ENCODE measurements around the gene EEF2KMT. TPM values are rescaled to one million over a fixed set of nuclear protein-coding genes. Genes with fewer than 3 reads are reported as not detected.

EEF2KMT gene
- polyA plus RNA-seq, 1 of the 3 experiments (the other 2 are of a cell fraction): 12.9 TPM

DNA sequence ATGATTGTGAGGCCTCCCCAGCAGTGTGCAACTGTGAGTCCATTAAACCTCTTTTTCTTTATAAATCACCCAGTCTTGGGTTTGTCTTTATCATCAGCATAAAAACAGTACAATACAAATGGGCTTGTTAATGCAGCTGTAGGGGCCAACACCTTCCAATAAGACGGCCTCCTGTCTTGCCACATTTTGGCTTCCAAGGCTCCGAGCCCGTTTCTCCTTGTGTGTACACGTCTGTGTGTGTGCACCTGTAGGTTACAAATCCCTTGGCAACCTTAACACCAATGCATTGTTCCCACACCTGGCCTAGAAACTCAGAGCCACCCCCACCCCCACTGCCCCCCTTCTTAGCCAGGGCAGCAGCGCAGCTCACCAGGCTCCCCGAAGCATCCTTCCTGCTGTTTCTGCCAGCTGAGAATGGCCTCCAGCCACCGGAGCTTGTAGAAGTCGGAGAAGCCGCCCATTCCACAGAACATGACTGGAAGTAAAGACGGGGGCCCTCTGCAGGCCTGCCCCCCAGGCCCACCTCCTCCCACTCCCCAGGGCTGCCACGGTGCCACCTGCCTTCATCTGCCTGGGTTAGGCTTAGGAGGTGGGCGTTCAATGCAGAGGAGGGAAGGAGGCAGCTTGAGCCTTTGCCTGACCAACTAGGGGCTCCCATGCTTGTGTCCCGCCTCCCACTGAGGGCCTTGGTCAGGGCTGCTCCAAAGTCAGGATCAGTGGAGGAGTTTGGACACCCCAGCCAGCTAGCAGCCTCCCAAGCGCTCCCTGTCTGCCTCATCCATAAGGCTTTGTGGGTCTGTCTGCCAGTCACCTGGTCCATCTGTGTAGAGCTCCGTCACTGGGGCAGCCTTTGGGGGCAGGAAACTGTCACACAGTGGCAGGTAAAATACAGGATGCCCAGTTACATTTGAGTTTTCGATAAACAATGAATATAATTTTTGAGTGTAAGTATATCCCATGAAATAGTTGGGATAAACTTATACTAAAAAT, 42.4 kb downstream of the EEF2KMT start:
- TF ChIP-seq, protein P1, sequence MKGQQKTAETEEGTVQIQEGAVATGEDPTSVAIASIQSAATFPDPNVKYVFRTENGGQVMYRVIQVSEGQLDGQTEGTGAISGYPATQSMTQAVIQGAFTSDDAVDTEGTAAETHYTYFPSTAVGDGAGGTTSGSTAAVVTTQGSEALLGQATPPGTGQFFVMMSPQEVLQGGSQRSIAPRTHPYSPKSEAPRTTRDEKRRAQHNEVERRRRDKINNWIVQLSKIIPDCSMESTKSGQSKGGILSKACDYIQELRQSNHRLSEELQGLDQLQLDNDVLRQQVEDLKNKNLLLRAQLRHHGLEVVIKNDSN (IDR thresholded peaks at IDR 0.05; ENCODE audit: borderline replicate concordance, low read depth): no peak
- TF ChIP-seq, protein P2, sequence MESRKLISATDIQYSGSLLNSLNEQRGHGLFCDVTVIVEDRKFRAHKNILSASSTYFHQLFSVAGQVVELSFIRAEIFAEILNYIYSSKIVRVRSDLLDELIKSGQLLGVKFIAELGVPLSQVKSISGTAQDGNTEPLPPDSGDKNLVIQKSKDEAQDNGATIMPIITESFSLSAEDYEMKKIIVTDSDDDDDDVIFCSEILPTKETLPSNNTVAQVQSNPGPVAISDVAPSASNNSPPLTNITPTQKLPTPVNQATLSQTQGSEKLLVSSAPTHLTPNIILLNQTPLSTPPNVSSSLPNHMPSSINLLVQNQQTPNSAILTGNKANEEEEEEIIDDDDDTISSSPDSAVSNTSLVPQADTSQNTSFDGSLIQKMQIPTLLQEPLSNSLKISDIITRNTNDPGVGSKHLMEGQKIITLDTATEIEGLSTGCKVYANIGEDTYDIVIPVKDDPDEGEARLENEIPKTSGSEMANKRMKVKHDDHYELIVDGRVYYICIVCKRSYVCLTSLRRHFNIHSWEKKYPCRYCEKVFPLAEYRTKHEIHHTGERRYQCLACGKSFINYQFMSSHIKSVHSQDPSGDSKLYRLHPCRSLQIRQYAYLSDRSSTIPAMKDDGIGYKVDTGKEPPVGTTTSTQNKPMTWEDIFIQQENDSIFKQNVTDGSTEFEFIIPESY (IDR thresholded peaks at IDR 0.05; ENCODE audit: borderline replicate concordance, low read depth): no peak
- TF ChIP-seq SMC3 (IDR thresholded peaks at IDR 0.05; ENCODE audit: low read depth, low read length) (no peak), EP300 (IDR thresholded peaks at IDR 0.05; ENCODE audit: borderline replicate concordance in 1 of 2, low read depth in 1 of 2, low read length in 1 of 2) (no peak), JUND (IDR thresholded peaks at IDR 0.05) (no peak), MXI1 (IDR thresholded peaks at IDR 0.05; ENCODE audit: low read depth, low read length) (no peak), RAD21 (IDR thresholded peaks at IDR 0.05; ENCODE audit: low read length) (no peak), FOXJ3 (CRISPR knock-in tag; IDR thresholded peaks at IDR 0.05) (no peak), TCF12 (IDR thresholded peaks at IDR 0.05) (no peak), FOSL2 (IDR thresholded peaks at IDR 0.05; ENCODE audit: borderline replicate concordance, low read depth) (no peak), MEF2A (IDR thresholded peaks at IDR 0.05; ENCODE audit: borderline replicate concordance, low read depth) (no peak), YY1 (IDR thresholded peaks at IDR 0.05; ENCODE audit: low read depth) (no peak)
- TF ChIP-seq, protein P3, sequence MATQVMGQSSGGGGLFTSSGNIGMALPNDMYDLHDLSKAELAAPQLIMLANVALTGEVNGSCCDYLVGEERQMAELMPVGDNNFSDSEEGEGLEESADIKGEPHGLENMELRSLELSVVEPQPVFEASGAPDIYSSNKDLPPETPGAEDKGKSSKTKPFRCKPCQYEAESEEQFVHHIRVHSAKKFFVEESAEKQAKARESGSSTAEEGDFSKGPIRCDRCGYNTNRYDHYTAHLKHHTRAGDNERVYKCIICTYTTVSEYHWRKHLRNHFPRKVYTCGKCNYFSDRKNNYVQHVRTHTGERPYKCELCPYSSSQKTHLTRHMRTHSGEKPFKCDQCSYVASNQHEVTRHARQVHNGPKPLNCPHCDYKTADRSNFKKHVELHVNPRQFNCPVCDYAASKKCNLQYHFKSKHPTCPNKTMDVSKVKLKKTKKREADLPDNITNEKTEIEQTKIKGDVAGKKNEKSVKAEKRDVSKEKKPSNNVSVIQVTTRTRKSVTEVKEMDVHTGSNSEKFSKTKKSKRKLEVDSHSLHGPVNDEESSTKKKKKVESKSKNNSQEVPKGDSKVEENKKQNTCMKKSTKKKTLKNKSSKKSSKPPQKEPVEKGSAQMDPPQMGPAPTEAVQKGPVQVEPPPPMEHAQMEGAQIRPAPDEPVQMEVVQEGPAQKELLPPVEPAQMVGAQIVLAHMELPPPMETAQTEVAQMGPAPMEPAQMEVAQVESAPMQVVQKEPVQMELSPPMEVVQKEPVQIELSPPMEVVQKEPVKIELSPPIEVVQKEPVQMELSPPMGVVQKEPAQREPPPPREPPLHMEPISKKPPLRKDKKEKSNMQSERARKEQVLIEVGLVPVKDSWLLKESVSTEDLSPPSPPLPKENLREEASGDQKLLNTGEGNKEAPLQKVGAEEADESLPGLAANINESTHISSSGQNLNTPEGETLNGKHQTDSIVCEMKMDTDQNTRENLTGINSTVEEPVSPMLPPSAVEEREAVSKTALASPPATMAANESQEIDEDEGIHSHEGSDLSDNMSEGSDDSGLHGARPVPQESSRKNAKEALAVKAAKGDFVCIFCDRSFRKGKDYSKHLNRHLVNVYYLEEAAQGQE (IDR thresholded peaks at IDR 0.05; ENCODE audit: low read depth, low read length): no peak
- TF ChIP-seq, protein P4, sequence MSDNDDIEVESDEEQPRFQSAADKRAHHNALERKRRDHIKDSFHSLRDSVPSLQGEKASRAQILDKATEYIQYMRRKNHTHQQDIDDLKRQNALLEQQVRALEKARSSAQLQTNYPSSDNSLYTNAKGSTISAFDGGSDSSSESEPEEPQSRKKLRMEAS (IDR thresholded peaks at IDR 0.05; ENCODE audit: low read depth): no peak
- TF ChIP-seq, protein P5, sequence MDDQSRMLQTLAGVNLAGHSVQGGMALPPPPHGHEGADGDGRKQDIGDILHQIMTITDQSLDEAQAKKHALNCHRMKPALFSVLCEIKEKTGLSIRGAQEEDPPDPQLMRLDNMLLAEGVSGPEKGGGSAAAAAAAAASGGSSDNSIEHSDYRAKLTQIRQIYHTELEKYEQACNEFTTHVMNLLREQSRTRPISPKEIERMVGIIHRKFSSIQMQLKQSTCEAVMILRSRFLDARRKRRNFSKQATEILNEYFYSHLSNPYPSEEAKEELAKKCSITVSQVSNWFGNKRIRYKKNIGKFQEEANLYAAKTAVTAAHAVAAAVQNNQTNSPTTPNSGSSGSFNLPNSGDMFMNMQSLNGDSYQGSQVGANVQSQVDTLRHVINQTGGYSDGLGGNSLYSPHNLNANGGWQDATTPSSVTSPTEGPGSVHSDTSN (IDR thresholded peaks at IDR 0.05): no peak
- Histone ChIP-seq H3K9me2 (no peaks in the 10 kb centered on the region), H3F3A (replicated peaks; ENCODE audit: insufficient read depth) (no peaks in the 10 kb centered on the region), H3K4me3 (ENCODE audit: low read depth in 2 of 2, low read length in 1 of 2) (no peak overlapping the region), H3K4me1 (ENCODE audit: control insufficient read depth in 1 of 2, insufficient read depth in 2 of 2, low read depth in 1 of 2, low read length in 1 of 2) (no peaks in the 10 kb centered on the region), H3K27me3 (ENCODE audit: insufficient read depth) (peaks cover 7% of the 10 kb centered on the region; the same call in 1 of the 2 replicates), H3K9me3 (no peaks in the 10 kb centered on the region), H3K27ac (ENCODE audit: low read depth in 2 of 2, low read length in 1 of 2) (no peak overlapping the region), H2AFZ (ENCODE audit: low read depth) (no peak overlapping the region), H4K20me1 (ENCODE audit: insufficient read depth) (no peaks in the 10 kb centered on the region), H3K79me2 (ENCODE audit: insufficient read depth) (no peaks in the 10 kb centered on the region), H3K9ac (no peak overlapping the region), H3K4me2 (no peak overlapping the region), H3K36me3 (replicated peaks in 1 of 2; ENCODE audit: control insufficient read depth in 1 of 2, insufficient read depth in 2 of 2, low read length in 1 of 2) (no peaks in the 10 kb centered on the region)
- no peak for DNase-seq
- ChIA-PET POLR2A (no interaction called here), CTCF (interaction anchor here (0.8 to 2.3 kb wide), 5 partner anchors 7 to 37 kb away, joined by 3 to 13 read pairs (median 6); partner anchors contain the start of gene ALG1)
- 68% methylated on average over 11 of the region's 16 CpGs for WGBS (ENCODE audit: low lambda C conversion rate)
